Glutamatergic neuron (in vitro differentiated cells): ENCODE results near the gene TENT4B. TPM values are rescaled to one million over a fixed set of nuclear protein-coding genes. Genes with fewer than 3 reads are reported as not detected.

ENCODE experiments used
- DNase-seq: peaks from one replicate; pipeline ENCODE4 v3.0.0; 2022
- H3K27ac Mint-ChIP-seq: one replicate; pipeline ENCODE4 v1.8.0; 2020; ENCODE audit warnings: mild to moderate bottlenecking, mixed read lengths, inconsistent platforms; ENCODE audit not compliant: unreplicated experiment
- H3K27me3 Mint-ChIP-seq: one replicate; pipeline ENCODE4 v1.8.0; 2020; ENCODE audit warnings: mild to moderate bottlenecking, moderate library complexity, mixed read lengths, inconsistent platforms; ENCODE audit not compliant: unreplicated experiment
- H3K36me3 Mint-ChIP-seq: one replicate; pipeline ENCODE4 v1.8.0; 2020; ENCODE audit warnings: mild to moderate bottlenecking, mixed read lengths, inconsistent platforms; ENCODE audit not compliant: unreplicated experiment
- H3K4me1 Mint-ChIP-seq: one replicate; pipeline ENCODE4 v1.8.0; 2020; ENCODE audit warnings: mild to moderate bottlenecking, low read depth, mixed read lengths, inconsistent platforms; ENCODE audit not compliant: unreplicated experiment
- H3K4me3 Mint-ChIP-seq: one replicate; pipeline ENCODE4 v1.8.0; 2020; ENCODE audit warnings: mild to moderate bottlenecking, mixed read lengths, inconsistent platforms; ENCODE audit not compliant: unreplicated experiment
- H3K9me3 Mint-ChIP-seq: one replicate; pipeline ENCODE4 v1.8.0; 2020; ENCODE audit warnings: mild to moderate bottlenecking, moderate library complexity, mixed read lengths, inconsistent platforms; ENCODE audit not compliant: unreplicated experiment
- total RNA-seq: library from RNA; stranded (reverse); fragmentation: NEBNext Ultra II Directional; extraction: Animal tissue kit (Norgen Biotek cat#: 25700); gene quantifications from one replicate; pipeline ENCODE4 v1.2.1, GENCODE V29; 2021; ENCODE audit not compliant: unreplicated experiment
- TF ChIP-seq, protein P1 (sequence below): fragments of 200-600 bp; sonication (generic); IDR thresholded peaks from one replicate; pipeline ENCODE4 v1.5.0; 2021; ENCODE audit not compliant: partially characterized antibody, unreplicated experiment

TENT4B gene
- total RNA-seq, 1 donor from 2014 or later, result 9.5 TPM

DNA sequence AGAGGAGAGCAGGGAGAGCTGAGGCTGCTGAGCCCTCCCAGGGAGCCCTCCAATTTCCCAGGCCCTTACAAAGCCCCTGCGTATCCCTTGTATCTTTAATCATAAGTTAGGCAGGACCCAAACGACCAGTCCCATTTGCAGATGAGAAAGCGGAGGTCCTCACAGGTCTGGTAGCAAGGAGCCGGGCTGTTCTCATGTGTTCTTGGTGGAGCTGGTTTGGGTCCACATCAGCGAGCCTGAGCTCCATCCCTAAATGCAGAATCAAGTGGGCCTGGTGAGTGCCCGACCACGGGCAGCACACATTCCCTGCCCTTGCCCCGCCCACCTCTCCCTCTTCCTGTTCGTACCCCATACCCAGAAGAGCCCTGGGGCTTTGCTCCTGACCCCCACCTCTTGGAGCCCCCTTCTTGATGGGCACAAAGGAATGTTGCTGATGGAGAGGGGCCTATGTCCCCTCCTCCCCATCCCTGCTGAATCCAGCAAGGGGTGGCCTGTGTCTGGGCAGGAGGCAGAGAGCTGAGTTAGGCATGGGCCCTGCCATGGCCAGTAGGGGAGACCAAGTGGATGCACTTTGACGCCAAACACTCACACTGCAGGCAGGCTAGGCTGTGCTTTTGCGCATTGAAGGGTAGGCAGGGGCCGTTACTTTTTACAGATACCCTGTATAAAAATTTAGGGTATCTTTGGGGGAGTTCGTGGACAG, 95.0 kb downstream of the TENT4B start:
- no peaks in the 10 kb centered on the region for H3K36me3 Mint-ChIP-seq
- DNase-seq, result no peak
- peaks cover 8% of the 10 kb centered on the region for H3K27me3 Mint-ChIP-seq
- TF ChIP-seq, protein P1, sequence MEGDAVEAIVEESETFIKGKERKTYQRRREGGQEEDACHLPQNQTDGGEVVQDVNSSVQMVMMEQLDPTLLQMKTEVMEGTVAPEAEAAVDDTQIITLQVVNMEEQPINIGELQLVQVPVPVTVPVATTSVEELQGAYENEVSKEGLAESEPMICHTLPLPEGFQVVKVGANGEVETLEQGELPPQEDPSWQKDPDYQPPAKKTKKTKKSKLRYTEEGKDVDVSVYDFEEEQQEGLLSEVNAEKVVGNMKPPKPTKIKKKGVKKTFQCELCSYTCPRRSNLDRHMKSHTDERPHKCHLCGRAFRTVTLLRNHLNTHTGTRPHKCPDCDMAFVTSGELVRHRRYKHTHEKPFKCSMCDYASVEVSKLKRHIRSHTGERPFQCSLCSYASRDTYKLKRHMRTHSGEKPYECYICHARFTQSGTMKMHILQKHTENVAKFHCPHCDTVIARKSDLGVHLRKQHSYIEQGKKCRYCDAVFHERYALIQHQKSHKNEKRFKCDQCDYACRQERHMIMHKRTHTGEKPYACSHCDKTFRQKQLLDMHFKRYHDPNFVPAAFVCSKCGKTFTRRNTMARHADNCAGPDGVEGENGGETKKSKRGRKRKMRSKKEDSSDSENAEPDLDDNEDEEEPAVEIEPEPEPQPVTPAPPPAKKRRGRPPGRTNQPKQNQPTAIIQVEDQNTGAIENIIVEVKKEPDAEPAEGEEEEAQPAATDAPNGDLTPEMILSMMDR, result no peak
- no peak overlapping the region for H3K27ac Mint-ChIP-seq
- peaks cover 5% of the 10 kb centered on the region for H3K4me1 Mint-ChIP-seq
- H3K4me3 Mint-ChIP-seq, result no peak overlapping the region
- peaks cover 2% of the 10 kb centered on the region for H3K9me3 Mint-ChIP-seq

DNA sequence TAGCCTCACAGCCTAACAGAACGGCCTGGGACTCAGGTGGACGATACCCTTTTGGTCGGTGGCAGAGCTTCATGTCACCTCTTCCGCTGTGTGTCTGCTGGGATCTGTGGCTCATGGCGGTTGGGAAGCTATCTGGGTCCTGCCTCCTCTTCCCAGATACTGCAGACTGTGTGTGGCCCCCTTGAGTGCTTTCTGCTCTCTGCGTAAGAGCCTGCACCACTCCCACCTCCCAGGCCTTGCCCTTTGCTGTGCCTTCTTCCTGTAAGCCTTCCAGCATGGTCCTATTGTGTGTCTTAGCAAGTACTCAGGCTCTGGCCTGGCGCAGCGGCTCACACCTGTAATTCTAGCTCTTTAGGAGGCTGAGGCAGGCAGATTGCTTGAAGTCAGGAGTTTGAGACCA, 95.7 kb downstream of the TENT4B start:
- Mint-ChIP-seq H3K9me3 (peaks cover 2% of the 10 kb centered on the region), H3K4me3 (no peak overlapping the region), H3K27ac (no peak overlapping the region), H3K27me3 (peaks cover 8% of the 10 kb centered on the region), H3K36me3 (no peaks in the 10 kb centered on the region), H3K4me1 (peaks cover 6% of the 10 kb centered on the region)
- DNase-seq, result no peak
- TF ChIP-seq, protein P1, result no peak

DNA sequence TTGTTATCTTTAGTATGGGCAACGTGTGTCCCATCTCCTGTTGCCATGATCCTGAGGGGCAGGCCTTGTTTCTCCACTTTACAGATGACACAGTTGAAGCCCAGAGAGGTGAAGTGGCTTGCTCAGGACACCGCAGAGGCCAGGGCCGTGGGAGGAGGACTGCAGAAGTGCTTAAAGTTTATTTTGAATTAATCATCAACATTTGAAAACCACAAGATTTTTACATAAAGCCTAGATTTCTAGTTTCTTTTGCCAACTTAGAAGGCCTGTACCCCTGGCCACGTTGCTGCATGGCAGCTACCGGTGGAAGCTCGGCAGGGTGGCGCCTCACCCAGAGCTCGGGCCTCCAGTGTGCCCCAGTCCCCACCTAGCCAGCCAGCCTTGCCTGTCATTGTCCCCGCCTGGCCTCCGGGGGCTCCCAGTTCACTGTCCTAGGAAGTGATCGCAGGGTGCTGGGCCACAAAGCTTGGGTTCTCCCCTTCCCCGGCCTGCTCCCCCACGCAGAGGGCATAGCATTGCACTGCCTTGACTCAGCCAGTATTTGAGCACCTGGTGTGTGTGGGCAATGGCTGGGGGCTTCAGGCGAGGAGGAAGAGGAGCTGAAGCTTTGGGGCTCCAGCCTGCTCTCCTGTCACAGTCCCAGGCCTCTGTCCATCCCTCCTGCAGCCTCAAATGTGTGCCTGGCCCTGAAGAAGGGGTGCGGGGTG, 98.4 kb downstream of the TENT4B start:
- H3K27me3 Mint-ChIP-seq, result peaks cover 8% of the 10 kb centered on the region
- H3K9me3 Mint-ChIP-seq, result peaks cover 4% of the 10 kb centered on the region
- TF ChIP-seq, protein P1, result no peak
- no peak overlapping the region for H3K27ac Mint-ChIP-seq
- H3K36me3 Mint-ChIP-seq, result no peaks in the 10 kb centered on the region
- no peak for DNase-seq
- no peak overlapping the region for H3K4me3 Mint-ChIP-seq
- peaks cover 11% of the 10 kb centered on the region for H3K4me1 Mint-ChIP-seq

DNA sequence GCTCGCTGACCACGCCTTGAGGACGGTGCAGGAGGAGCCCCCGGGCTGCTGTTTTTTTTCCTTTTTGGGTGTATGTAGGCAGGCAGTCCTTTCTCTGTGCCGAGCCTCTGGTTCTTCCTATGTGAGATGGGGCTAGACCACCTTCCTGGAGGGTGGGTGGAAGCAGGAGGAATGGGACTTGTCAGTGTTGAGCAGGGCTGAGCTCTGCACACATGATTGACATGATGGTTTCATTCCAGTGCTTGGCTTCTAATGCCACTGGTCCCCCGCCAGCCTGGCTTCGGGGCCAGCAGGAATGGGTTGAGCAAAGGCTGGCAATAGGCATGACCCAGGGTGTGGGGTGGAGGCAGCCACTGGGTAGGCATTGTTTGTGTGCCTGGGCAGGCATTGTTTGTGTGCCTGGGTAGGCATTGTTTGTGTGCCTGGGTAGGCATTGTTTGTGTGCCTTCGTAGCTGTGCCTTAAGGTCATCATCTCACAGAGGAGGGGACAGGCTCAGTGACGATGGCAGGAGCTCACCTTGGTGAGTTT, 99.0 kb downstream of the TENT4B start:
- no peaks in the 10 kb centered on the region for H3K36me3 Mint-ChIP-seq
- peaks cover 6% of the 10 kb centered on the region for H3K27me3 Mint-ChIP-seq
- peaks cover 4% of the 10 kb centered on the region for H3K9me3 Mint-ChIP-seq
- no peak overlapping the region for H3K27ac Mint-ChIP-seq
- peaks cover 12% of the 10 kb centered on the region for H3K4me1 Mint-ChIP-seq
- no peak overlapping the region for H3K4me3 Mint-ChIP-seq
- no peak for DNase-seq
- TF ChIP-seq, protein P1, result no peak
